HG03354 (cell line): ENCODE data around the gene ZNF514.
"Not testable (repeated sequence)": the region's sequence is repeated elsewhere in the genome, so short reads cannot be mapped to it uniquely, and the experiment has no call there.

Source experiments
- ATAC-seq: cut with Tn5 transposase; IDR thresholded peaks from one replicate; pipeline ENCODE4 v1.9.1; 2021; ENCODE audit warnings: mild to moderate bottlenecking; ENCODE audit not compliant: unreplicated experiment, poor library complexity, severe bottlenecking

Gene ZNF514

DNA sequence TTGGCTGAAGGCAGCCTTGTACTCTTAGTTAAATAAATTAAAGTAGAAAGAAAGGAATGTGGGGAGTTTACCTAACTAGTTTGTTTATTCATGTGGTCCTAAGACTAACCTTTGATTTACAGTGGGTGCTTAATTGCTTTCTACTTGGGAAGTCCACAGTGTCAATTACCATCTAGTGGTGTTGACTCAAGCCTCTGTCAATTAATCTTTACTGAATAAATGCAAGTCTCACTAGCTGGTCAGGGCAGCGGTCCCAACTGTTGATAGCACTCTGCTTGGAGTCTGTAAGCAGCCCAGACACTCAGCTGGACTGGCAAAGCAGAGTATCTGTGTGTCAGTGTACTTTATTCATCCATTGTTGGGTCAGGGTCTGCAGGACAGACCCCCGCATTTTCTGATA, 15.8 kb downstream of the ZNF514 start:
- ATAC-seq = no peak

DNA sequence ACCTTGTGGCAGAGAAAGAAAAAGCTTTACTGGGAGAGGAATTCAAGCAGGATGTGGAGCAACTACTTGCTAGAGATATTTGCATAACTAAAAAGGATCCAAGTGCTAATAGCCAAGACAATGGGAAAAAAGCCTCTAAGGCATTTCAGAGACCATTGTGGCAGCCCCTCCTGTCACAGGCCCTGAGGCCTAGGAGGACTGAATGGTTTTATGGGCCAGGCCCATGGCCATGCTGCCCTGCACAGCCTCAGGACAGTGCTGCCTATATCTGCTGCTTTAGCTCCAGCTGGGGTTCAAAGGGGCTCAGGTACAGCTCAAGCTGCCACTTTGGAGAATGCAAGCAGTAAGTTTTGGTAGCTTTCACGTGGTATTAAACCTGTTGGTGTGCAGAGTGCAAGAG, 20.9 kb downstream of the ZNF514 start:
- ATAC-seq = no peak

DNA sequence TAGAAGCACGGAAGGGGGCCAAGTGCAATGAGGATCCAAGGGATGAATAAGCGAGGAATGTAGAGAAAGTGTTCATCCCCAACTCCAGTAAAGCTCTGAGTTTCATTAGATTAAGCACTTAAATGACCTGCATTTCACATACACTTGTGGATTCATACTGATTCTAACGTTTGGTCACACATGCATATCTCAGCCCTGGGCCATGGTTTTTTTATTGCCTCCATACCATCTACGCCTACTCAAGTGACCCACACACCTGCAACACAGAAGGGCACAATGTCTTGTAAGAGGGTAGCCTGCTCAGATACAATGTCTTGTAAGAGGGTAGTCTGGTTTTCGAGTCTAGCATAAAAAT, 37.5 kb downstream of the ZNF514 start:
- ATAC-seq = peak; percentile 15

- peak; percentile 96 for ATAC-seq
These were observed 38.0 kb downstream of the ZNF514 start, which contains the start of gene MRPS5 for GRCh38 chr2:95121407-95122196. Gene MRPS5, minus strand, starts transcription at chr2:95121808. Its CDS starts 17 bp downstream, at chr2:95121791.

DNA sequence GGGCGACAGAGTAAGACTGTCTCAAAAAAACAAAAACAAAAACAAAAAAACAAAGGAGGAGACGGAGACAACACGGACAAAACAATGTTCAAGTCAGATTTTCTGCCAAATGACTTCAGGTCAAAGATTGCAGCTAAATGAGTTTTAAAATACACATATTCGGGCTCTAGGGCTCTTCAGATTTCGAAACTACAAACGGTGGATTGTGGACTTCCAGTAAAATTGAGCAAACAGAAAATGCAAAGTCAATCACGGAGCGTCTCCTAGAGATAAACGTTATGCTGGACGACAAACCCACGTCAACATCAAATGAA, 38.6 kb downstream of the ZNF514 start:
- peak; percentile 5 for ATAC-seq

DNA sequence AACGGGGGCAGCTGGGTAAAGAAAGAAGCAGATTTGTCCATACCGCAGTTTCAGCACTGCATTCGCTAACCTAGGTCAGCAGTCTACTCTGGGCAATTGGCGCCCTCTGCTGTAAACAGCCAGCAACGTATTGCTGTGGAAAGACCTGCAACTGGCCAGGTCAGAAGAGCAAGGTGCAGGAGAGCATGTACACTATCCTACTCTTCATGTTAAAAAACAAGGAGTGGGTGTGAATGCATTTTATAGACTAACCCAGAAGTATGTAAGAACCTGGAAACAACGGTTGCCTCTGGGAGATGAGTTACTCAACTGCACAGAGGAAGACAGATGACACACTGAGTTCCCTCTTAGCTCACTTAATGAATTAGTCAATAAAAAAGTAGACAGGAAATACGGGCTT, 44.2 kb downstream of the ZNF514 start:
- peak; percentile 98 for ATAC-seq

DNA sequence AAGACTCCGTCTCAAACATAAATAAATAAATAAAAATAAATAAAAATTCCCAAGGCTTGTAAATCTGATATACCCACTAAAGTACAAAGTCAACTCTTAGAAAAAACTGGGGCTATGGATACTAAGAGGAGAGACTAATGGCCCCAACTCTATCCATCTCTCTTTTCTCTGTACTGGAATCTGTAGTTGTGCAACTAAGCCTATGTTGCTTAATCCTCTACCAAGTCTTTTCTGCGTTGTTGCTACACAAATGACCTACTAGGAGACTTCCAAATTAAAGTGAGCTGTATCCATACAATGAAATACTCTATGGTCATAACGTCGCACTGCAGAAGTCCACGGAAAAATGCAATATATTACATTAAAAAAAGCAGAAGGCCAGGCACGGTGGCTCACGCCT, 46.2 kb downstream of the ZNF514 start:
- ATAC-seq = no peak

DNA sequence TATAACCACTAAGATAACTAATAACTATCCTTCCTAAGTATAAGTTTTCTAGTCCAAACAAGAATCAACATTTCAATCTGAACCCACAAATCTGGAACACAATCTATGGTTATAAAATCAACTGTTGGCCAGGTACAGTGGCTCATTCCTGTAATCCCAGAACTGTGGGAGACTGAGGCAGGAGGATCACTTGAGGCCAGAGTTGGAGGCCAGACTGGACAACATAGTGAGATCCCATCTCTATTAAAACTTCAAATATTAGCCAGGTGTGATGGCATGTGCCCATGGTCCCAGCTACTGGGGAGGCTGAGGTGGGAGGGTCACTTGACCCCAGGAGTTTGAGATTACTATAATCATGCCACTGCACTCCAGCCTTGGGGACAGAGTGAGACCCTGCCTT, 49.3 kb downstream of the ZNF514 start:
- ATAC-seq = no peak

DNA sequence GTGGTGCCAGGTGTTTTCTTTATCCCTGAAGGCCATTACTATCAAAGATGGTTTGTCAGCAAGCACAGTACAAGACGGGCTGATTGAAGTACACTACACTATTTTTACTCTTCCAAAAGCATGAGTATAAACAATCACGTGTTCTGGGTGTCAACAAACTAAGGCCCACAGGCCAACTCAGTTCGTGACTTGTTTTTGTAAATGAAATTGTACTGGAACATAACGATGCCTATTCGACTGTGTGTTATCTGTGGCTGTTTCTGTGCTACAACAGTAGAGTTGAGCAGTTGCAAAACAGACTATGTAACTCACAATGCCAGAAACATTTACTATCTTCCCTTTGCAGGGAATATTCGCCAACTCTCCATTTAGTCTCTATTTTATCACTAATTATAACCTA, 50.4 kb downstream of the ZNF514 start:
- ATAC-seq = no peak

- ATAC-seq = no peak
These were observed 53.6 kb downstream of the ZNF514 start for GRCh38 chr2:95106081-95106480.

DNA sequence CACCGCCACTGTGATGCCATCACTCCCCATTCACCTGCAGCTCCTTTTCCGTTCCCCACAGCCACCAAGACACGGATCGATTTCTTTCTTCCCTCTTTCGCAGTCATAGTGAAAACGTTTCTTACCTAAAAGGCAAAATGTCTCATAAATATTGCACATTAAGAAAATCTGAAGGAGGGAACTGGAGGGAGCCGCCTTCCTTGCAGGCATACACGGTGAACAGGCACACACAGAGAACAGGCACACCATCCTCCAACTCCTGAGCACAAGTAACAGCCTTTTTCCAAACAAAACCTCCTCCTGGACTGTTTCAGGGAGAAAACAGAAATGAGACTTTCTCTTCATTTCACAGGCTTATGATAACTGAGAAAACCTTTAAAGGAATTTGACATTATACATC, 55.0 kb downstream of the ZNF514 start:
- no peak for ATAC-seq

DNA sequence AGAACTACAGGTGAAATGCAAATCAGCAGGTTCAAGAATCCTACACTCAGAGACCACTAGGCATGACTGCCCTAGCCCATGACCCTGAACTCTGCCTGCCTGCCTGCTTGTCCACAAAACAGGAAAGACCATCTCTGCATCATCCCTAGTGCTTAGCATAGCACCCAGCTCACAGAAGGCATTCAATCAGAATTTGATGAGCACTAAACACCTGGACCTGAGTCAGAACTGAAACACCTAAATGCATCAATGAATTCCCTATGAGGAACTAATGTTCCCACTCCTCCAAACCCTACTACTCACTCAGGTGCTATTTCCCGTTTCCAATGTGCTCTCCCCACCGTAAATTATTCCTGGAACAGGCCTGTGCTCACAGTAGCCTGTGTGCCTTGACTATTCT, 59.7 kb downstream of the ZNF514 start:
- no peak for ATAC-seq

DNA sequence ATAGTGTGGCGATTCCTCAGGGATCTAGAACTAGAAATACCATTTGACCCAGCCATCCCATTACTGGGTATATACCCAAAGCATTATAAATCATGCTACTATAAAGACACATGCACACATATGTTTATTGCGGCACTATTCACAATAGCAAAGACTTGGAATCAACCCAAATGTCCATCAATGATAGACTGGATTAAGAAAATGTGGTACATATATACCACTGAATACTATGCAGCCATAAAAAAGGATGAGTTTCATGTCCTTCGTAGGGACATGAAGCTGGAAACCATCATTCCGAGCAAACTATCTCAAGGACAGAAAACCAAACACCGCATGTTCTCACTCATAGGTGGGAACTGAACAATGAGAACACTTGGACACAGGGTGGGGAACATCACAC, 61.4 kb downstream of the ZNF514 start:
- not testable (repeated sequence) for ATAC-seq
